Lower lobe of right lung (tissue), 2 donors: ENCODE results near the gene TOMM6. TPM values are rescaled to one million over a fixed set of nuclear protein-coding genes. Genes with fewer than 3 reads are reported as not detected.

ENCODE experiments used
- ATAC-seq, 2 donors: fragments of 200-7000 bp; cut with Tn5 transposase; one replicate each; pipeline ENCODE4 v1.9.1; 2020 to 2022; ENCODE audit warnings: mild to moderate bottlenecking in 2 of 2, moderate library complexity in 2 of 2
- DNase-seq: peaks from one replicate; pipeline ENCODE4 v3.0.0-alpha.2; 2020
- H3K27ac ChIP-seq: fragments of 200-600 bp; one replicate; pipeline ENCODE4 v1.8.0; 2022
- H3K27me3 ChIP-seq: fragments of 200-600 bp; one replicate; pipeline ENCODE4 v1.8.0; 2022; ENCODE audit warnings: low read depth
- H3K36me3 ChIP-seq: fragments of 200-600 bp; one replicate; pipeline ENCODE4 v1.8.0; 2022; ENCODE audit warnings: mild to moderate bottlenecking
- H3K4me1 ChIP-seq: fragments of 200-600 bp; one replicate; pipeline ENCODE4 v1.8.0; 2022
- H3K4me3 ChIP-seq: fragments of 200-600 bp; one replicate; pipeline ENCODE4 v1.8.0; 2022; ENCODE audit warnings: mild to moderate bottlenecking
- H3K9me3 ChIP-seq: fragments of 200-600 bp; one replicate; pipeline ENCODE4 v1.8.0; 2022
- intact Hi-C: fragments of 100-400 bp; cut with DNase I; formaldehyde crosslinking; loops from one replicate; pipeline ENCODE4 v1.11.0; 2022
- total RNA-seq: library from RNA; stranded (reverse); fragmentation: NEBNext Ultra II Directional; extraction: Animal tissue kit (Norgen Biotek cat#: 25700); gene quantifications from one replicate; pipeline ENCODE4 v1.2.1, GENCODE V29; 2021
- TF ChIP-seq, protein P1 (sequence below): fragments of 200-600 bp; IDR thresholded peaks from one replicate; pipeline ENCODE4 v1.8.0; 2022; ENCODE audit warnings: antibody characterized with exemption, mild to moderate bottlenecking
- donor health status: DM: no; HTN: yes; CAD: no; lungs with severe emphysema.

TOMM6 gene
- total RNA-seq, 1 donor from 2014 or later, result 134 TPM

DNA sequence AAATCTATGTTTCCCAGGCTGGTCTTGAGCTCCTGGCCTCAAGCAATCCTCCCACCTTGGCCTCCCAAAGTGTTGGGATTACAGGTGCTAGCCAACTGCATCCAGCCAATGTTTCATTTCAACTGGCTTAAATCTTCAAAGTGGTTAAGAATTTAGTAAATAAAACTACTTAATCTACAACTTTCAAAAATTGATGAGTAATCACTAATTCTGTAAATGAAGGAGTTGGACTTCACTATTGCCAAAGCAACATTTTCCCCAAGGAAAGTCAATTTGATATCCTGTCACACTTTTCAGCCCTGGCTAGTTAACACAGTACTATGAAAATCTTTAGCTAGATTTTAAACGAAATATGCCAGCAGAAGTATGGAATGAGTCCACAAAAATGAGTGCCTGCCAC, 3.8 kb downstream of the TOMM6 start:
- TF ChIP-seq, protein P1, sequence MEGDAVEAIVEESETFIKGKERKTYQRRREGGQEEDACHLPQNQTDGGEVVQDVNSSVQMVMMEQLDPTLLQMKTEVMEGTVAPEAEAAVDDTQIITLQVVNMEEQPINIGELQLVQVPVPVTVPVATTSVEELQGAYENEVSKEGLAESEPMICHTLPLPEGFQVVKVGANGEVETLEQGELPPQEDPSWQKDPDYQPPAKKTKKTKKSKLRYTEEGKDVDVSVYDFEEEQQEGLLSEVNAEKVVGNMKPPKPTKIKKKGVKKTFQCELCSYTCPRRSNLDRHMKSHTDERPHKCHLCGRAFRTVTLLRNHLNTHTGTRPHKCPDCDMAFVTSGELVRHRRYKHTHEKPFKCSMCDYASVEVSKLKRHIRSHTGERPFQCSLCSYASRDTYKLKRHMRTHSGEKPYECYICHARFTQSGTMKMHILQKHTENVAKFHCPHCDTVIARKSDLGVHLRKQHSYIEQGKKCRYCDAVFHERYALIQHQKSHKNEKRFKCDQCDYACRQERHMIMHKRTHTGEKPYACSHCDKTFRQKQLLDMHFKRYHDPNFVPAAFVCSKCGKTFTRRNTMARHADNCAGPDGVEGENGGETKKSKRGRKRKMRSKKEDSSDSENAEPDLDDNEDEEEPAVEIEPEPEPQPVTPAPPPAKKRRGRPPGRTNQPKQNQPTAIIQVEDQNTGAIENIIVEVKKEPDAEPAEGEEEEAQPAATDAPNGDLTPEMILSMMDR, result no peak
- intact Hi-C loops, result no loop called here

DNA sequence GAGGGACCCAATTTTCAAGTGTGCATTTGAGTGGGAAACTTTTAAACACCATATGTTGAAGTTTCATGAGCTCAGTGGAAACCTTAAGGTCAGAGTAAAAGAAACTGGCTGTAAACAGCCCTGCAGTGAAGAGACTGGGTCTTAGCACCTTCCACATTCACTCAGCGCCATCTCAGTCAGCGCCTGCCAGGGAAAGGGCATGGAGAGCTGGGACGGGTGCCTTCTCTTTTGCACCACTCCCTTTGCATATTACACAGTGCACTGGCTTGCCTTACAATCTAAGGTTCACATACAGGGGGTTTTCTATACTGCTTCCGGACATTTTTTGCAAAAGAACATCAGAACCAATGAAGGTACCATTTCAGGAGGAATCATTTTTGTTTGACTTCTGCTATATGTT, 4.5 kb downstream of the TOMM6 start:
- intact Hi-C loops, result no loop called here
- Histone ChIP-seq H3K27ac (no peak overlapping the region), H3K36me3 (peaks cover 56% of the 10 kb centered on the region), H3K9me3 (no peaks in the 10 kb centered on the region), H3K27me3 (no peaks in the 10 kb centered on the region), H3K4me3 (no peak overlapping the region), H3K4me1 (peaks cover 14% of the 10 kb centered on the region)
- TF ChIP-seq, protein P1, result no peak
- no peak for ATAC-seq
- DNase-seq, result no peak

More for the DNA sequence above, 3.8 kb downstream of the TOMM6 start:
- Histone ChIP-seq H3K27me3 (no peaks in the 10 kb centered on the region), H3K9me3 (no peaks in the 10 kb centered on the region), H3K36me3 (peaks cover 51% of the 10 kb centered on the region), H3K4me3 (no peak overlapping the region), H3K27ac (no peak overlapping the region), H3K4me1 (peaks cover 15% of the 10 kb centered on the region)
- DNase-seq (no peak), ATAC-seq (no peak)

DNA sequence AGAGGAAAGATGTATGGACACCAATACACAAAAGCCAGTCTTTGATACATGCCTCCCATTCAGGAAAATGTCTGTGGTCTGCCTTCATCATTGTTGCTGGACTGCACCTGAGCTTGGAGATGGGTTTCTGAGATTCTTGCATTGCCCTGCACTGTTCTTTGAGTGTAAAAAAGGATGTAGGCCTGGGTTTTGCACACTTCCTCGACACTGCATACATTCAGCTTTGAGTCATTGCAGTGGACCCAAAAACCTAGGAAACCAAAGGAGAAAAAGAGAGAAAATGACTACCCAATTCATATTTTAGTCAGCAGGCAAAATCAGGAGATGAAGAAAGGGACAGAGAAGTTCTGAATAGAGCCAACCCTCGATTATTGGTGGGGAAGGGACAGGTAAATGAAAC, 9.0 kb downstream of the TOMM6 start:
- Histone ChIP-seq H3K27me3 (no peaks in the 10 kb centered on the region), H3K27ac (no peak overlapping the region), H3K36me3 (peaks cover 49% of the 10 kb centered on the region), H3K9me3 (no peaks in the 10 kb centered on the region), H3K4me1 (no peaks in the 10 kb centered on the region), H3K4me3 (no peak overlapping the region)
- TF ChIP-seq, protein P1, result no peak
- intact Hi-C loops, result no loop called here
- ATAC-seq, result no peak
- no peak for DNase-seq

DNA sequence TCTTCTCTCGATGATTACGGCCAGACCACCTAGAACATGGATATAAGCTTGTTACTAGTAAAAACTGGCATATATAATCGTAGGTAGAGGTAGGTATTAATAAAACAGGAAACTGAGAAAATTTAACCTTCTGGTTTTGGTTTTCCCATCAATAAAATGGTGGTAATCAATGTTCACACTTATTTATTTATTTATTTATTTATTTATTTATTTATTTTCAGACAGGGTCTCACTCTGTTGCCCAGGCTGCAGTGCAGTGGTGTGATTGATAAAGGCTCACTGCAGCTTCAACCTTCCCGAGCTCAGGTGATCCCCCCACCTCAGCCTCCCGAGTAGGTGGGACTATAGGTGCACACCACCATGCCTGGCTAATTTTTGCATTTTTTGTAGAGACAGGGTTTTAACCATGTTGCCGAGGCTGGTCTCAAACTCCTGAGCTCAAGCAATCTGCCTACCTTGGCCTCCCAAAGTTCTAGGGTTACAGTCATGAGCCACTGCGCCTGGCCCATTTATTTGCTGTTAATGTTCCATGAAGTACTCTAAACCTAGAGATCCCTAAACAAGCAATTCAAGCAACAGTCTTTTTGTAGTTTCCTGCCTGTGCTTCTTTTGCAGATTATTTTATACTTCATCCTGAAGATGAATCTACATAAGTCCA, 11.5 kb downstream of the TOMM6 start:
- H3K4me1 ChIP-seq, result no peaks in the 10 kb centered on the region
- TF ChIP-seq, protein P1, result no peak
- no peak for ATAC-seq
- DNase-seq, result no peak
- no peak overlapping the region for H3K4me3 ChIP-seq
- peaks cover 33% of the 10 kb centered on the region for H3K36me3 ChIP-seq
- intact Hi-C loops, result no loop called here
- H3K27ac ChIP-seq, result no peak overlapping the region
- H3K9me3 ChIP-seq, result no peaks in the 10 kb centered on the region
- no peaks in the 10 kb centered on the region for H3K27me3 ChIP-seq

DNA sequence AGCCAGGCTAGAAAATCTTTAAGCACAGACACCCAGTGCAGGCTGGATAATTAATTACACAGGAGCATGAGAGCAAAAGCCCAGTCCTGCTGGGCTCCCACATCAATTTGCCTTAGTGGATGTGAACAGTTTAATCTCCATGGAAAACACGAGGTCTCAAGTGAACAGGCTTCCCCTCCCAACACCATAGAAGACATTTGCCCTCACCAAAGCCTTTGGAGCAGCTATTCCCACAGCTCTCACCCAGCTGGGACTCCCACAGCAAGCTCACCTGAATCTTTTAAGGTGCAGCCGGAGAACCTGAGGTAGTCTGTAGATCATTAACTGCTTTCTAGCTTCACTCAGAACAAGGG, 12.0 kb downstream of the TOMM6 start:
- no peak overlapping the region for H3K27ac ChIP-seq
- DNase-seq (no peak), ATAC-seq (no peak)
- H3K4me1 ChIP-seq, result no peaks in the 10 kb centered on the region
- peaks cover 33% of the 10 kb centered on the region for H3K36me3 ChIP-seq
- no peaks in the 10 kb centered on the region for H3K9me3 ChIP-seq
- no peaks in the 10 kb centered on the region for H3K27me3 ChIP-seq
- intact Hi-C loops, result no loop called here
- TF ChIP-seq, protein P1, result no peak
- H3K4me3 ChIP-seq, result no peak overlapping the region

DNA sequence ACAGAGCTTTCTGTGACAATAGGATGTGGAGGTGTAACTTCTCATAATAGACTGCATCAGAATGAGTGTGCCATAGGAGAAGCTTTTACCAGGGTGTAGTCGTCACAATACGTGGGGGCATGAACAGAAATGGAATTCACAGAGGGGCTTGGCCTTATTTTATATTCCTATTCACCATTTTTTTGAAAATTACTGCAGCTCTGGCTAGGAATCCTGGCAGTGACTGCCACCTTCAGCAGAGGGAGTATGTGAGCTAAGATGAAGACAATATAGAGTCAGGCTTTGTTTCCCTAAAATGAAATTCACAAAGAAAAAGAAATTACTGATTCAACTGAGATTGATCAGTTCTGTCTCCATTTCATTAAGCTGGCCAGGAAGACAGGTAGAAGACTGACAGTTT, 13.9 kb downstream of the TOMM6 start:
- ATAC-seq (no peak), DNase-seq (no peak)
- H3K4me3 ChIP-seq, result no peak overlapping the region
- H3K9me3 ChIP-seq, result no peaks in the 10 kb centered on the region
- no peaks in the 10 kb centered on the region for H3K4me1 ChIP-seq
- no peaks in the 10 kb centered on the region for H3K27me3 ChIP-seq
- H3K27ac ChIP-seq, result no peak overlapping the region
- H3K36me3 ChIP-seq, result peaks cover 31% of the 10 kb centered on the region
- intact Hi-C loops, result no loop called here
- TF ChIP-seq, protein P1, result no peak
